OCI-LY1 (cell line): Measurements from ENCODE around the gene LIPC.

Source experiments
- H2AFZ ChIP-seq: fragments of 200-600 bp; sonication (generic), shearing (Covaris generic); 2 replicates; pipeline ENCODE4 v1.6.0; 2014; ENCODE audit warnings: antibody characterized with exemption, mild to moderate bottlenecking, low read length
- H3F3A ChIP-seq: fragments of 200-600 bp; sonication (generic), shearing (Covaris generic); 2 replicates; pipeline ENCODE4 v1.6.0; 2014; ENCODE audit warnings: mild to moderate bottlenecking, antibody characterized with exemption, low read length, moderate library complexity; ENCODE audit not compliant: insufficient read depth
- H3K27ac ChIP-seq: fragments of 200-600 bp; sonication (generic); 2 replicates; pipeline ENCODE4 v1.5.1; 2014; ENCODE audit warnings: low read length, mixed run types, mild to moderate bottlenecking, low read depth; ENCODE audit not compliant: poor library complexity, severe bottlenecking
- H3K27me3 ChIP-seq: fragments of 200-600 bp; sonication (generic); 2 replicates; pipeline ENCODE4 v1.6.0; 2014; ENCODE audit warnings: antibody characterized with exemption, mild to moderate bottlenecking, low read length, moderate library complexity; ENCODE audit not compliant: insufficient read depth
- H3K36me3 ChIP-seq: fragments of 200-600 bp; sonication (generic); 2 replicates; pipeline ENCODE4 v1.6.1; 2014; ENCODE audit warnings: mild to moderate bottlenecking, antibody characterized with exemption, low read length, moderate library complexity, mixed read lengths; ENCODE audit not compliant: insufficient read depth
- H3K4me1 ChIP-seq: fragments of 200-600 bp; sonication (generic); 2 replicates; pipeline ENCODE4 v1.5.1; 2014; ENCODE audit warnings: mild to moderate bottlenecking, low read length, moderate library complexity; ENCODE audit not compliant: insufficient read depth, severe bottlenecking
- H3K4me2 ChIP-seq: fragments of 200-600 bp; sonication (generic), shearing (Covaris generic); 2 replicates; pipeline ENCODE4 v1.6.1; 2014; ENCODE audit warnings: low read length
- H3K4me3 ChIP-seq: fragments of 200-600 bp; sonication (generic); 2 replicates; pipeline ENCODE4 v1.5.1; 2014; ENCODE audit warnings: low read length, low read depth, mild to moderate bottlenecking, mixed read lengths; ENCODE audit not compliant: poor library complexity, severe bottlenecking
- H3K79me2 ChIP-seq: fragments of 200-600 bp; shearing (Covaris generic); 2 replicates; pipeline ENCODE4 v1.6.1; 2016; ENCODE audit warnings: mixed run types, low read length, mixed read lengths; ENCODE audit not compliant: insufficient read depth
- H3K9ac ChIP-seq: fragments of 200-600 bp; sonication (generic), shearing (Covaris generic); 2 replicates; pipeline ENCODE4 v1.6.1; 2014; ENCODE audit warnings: mild to moderate bottlenecking, low read length, mixed read lengths
- H3K9me2 ChIP-seq: fragments of 200-600 bp; sonication (generic), shearing (Covaris generic); 2 replicates; pipeline ENCODE4 v1.6.1; 2014; ENCODE audit warnings: low read depth, mild to moderate bottlenecking, low read length, mixed read lengths
- H3K9me3 ChIP-seq: fragments of 200-600 bp; shearing (Covaris generic); 2 replicates; pipeline ENCODE4 v1.6.1; 2014; ENCODE audit warnings: low read length, mixed read lengths
- H4K20me1 ChIP-seq: fragments of 200-600 bp; sonication (generic), shearing (Covaris generic); 2 replicates; pipeline ENCODE4 v1.6.0; 2016; ENCODE audit warnings: mild to moderate bottlenecking, low read length; ENCODE audit not compliant: insufficient read depth
- EZH2 ChIP-seq: fragments of 200-600 bp; sonication (generic), shearing (Covaris generic); IDR thresholded peaks from 2 replicates; pipeline ENCODE4 v1.8.0; 2017; ENCODE audit warnings: borderline replicate concordance, mixed run types, mild to moderate bottlenecking, antibody characterized with exemption, low read length, moderate library complexity, mixed read lengths
- TF ChIP-seq, protein P1 (sequence below): fragments of 200-600 bp; sonication (generic), shearing (Covaris generic); IDR thresholded peaks from 2 replicates; pipeline ENCODE4 v1.5.1; 2017; ENCODE audit warnings: mild to moderate bottlenecking, antibody characterized with exemption, low read length, moderate library complexity, mixed read lengths

LIPC gene

GRCh38 chr15:58479941-58480340 lies 48.1 kb downstream of the LIPC start:
- TF ChIP-seq, protein P1, sequence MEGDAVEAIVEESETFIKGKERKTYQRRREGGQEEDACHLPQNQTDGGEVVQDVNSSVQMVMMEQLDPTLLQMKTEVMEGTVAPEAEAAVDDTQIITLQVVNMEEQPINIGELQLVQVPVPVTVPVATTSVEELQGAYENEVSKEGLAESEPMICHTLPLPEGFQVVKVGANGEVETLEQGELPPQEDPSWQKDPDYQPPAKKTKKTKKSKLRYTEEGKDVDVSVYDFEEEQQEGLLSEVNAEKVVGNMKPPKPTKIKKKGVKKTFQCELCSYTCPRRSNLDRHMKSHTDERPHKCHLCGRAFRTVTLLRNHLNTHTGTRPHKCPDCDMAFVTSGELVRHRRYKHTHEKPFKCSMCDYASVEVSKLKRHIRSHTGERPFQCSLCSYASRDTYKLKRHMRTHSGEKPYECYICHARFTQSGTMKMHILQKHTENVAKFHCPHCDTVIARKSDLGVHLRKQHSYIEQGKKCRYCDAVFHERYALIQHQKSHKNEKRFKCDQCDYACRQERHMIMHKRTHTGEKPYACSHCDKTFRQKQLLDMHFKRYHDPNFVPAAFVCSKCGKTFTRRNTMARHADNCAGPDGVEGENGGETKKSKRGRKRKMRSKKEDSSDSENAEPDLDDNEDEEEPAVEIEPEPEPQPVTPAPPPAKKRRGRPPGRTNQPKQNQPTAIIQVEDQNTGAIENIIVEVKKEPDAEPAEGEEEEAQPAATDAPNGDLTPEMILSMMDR = no peak
- TF ChIP-seq EZH2 = no peak
- no peaks in the 10 kb centered on the region for H3K79me2 ChIP-seq
- no peaks in the 10 kb centered on the region for H3K9me2 ChIP-seq
- no peaks in the 10 kb centered on the region for H3K36me3 ChIP-seq
- no peaks in the 10 kb centered on the region for H3K27me3 ChIP-seq
- H3K4me2 ChIP-seq = no peak overlapping the region
- H4K20me1 ChIP-seq = no peaks in the 10 kb centered on the region
- H3F3A ChIP-seq = no peaks in the 10 kb centered on the region
- peaks cover 39% of the 10 kb centered on the region for H3K4me1 ChIP-seq
- no peak overlapping the region for H2AFZ ChIP-seq
- no peak overlapping the region for H3K9ac ChIP-seq
- no peaks in the 10 kb centered on the region for H3K9me3 ChIP-seq
- no peak overlapping the region for H3K27ac ChIP-seq
- H3K4me3 ChIP-seq = no peak overlapping the region

- no peak overlapping the region for H3K4me3 ChIP-seq
- no peaks in the 10 kb centered on the region for H4K20me1 ChIP-seq
- H3K36me3 ChIP-seq = no peaks in the 10 kb centered on the region
- H3K9me2 ChIP-seq = no peaks in the 10 kb centered on the region
- H3K9me3 ChIP-seq = no peaks in the 10 kb centered on the region
- no peaks in the 10 kb centered on the region for H3K79me2 ChIP-seq
- no peak overlapping the region for H3K4me2 ChIP-seq
- H3K27ac ChIP-seq = no peak overlapping the region
- TF ChIP-seq, protein P1 = no peak
- no peak for TF ChIP-seq EZH2
- no peaks in the 10 kb centered on the region for H3F3A ChIP-seq
- H3K9ac ChIP-seq = no peak overlapping the region
- peaks cover 9% of the 10 kb centered on the region for H3K4me1 ChIP-seq
- H3K27me3 ChIP-seq = no peaks in the 10 kb centered on the region
- H2AFZ ChIP-seq = no peak overlapping the region
Measured at GRCh38 chr15:58483376-58483775, 51.6 kb downstream of the LIPC start.

DNA sequence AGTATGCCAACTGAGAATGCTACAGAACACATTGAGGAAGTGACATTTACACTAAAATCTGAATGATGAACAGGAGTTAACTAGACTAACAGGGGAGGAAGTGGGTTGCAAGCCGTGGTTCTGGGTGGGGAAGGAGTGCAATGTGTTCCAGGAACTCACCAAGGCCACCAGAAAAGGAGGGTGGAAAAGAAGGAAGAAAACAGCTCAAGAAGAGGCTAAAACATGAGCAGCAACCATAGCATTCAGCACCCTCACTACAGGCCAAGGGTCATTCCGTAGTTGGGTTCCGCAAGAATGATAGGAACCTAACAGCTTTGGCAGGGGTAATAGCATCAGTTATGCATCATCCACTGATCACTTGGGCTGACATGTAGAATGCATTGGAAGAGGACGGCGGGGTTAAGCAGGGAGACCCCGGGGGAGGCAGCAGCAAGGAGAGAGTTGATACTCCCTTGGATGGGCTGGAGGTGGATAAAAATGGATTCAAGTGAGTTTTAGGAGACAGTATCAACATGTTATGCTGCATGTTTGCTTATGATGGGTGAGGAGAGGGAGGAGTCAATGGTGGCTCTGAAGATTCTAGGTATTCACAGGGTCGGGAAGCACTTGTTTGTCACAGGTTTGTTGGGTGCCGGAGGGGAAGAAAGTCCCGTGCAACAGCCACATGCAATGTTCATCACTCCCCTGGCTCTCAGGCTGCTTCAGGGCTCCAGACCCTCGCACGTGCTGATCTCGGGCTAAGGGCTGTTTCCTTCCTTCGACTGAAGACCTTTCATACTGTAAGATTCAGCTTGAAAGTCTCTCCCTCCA lies 53.2 kb downstream of the LIPC start:
- Histone ChIP-seq H3K36me3 (no peaks in the 10 kb centered on the region), H3K9me3 (peaks cover 4% of the 10 kb centered on the region; the same call in 1 of the 2 replicates), H3K4me1 (peaks cover 9% of the 10 kb centered on the region), H3K79me2 (no peaks in the 10 kb centered on the region), H2AFZ (no peak overlapping the region), H3F3A (no peaks in the 10 kb centered on the region), H3K9me2 (no peaks in the 10 kb centered on the region), H3K27ac (no peak overlapping the region), H3K27me3 (no peaks in the 10 kb centered on the region), H3K9ac (no peak overlapping the region), H4K20me1 (no peaks in the 10 kb centered on the region), H3K4me3 (no peak overlapping the region), H3K4me2 (no peak overlapping the region)
- TF ChIP-seq, protein P1 = no peak
- no peak for TF ChIP-seq EZH2
